GM12878 (cell line): Measurements from ENCODE around the gene FOXP1. TPM values are rescaled to one million over a fixed set of nuclear protein-coding genes. Genes with fewer than 3 reads are reported as not detected.

Source experiments
- BCLAF1 ChIP-seq: fragments of 450-650 bp; IDR thresholded peaks from 2 replicates; pipeline ENCODE4 v1.6.1; 2017; ENCODE audit warnings: antibody characterized with exemption, mild to moderate bottlenecking, moderate library complexity
- CHD2 ChIP-seq: IDR thresholded peaks from 2 replicates; pipeline ENCODE4 v1.6.1; 2011; ENCODE audit warnings: low read depth, low read length, improper control_type of control experiment, borderline replicate concordance
- CREM ChIP-seq: IDR thresholded peaks from 2 replicates; pipeline ENCODE4 v1.6.1; 2014; ENCODE audit warnings: antibody characterized with exemption, low read depth
- JUNB ChIP-seq: IDR thresholded peaks from 2 replicates; pipeline ENCODE4 v1.6.1; 2016; ENCODE audit warnings: antibody characterized with exemption, mild to moderate bottlenecking
- PBX3 ChIP-seq: IDR thresholded peaks from 2 replicates; pipeline ENCODE4 v1.6.1; 2011; ENCODE audit warnings: mild to moderate bottlenecking, low read depth, low read length, moderate library complexity; ENCODE audit not compliant: insufficient replicate concordance
- SMAD5 ChIP-seq: IDR thresholded peaks from 2 replicates; pipeline ENCODE4 v1.6.1; 2016; ENCODE audit warnings: antibody characterized with exemption, low read depth
- polyA plus RNA-seq, 11 experiments: library from polyadenylated mRNA; depleted of rRNA in 4 of 11; unstranded in 6 of 11; stranded (reverse) in 5 of 11; fragments of >200 nt; fragmentation: Nextera tagmentation in 4 of 11; fragmentation: Illumina TruSeq in 1 of 11; extraction: Ambion mirVana in 4 of 11; extraction: Trizol in 1 of 11; gene quantifications; 1 replicate in 1 of 11; 2 replicates in 10 of 11; pipeline versions ENCODE4 v1.2.1 to v1.2.3, GENCODE V29; 2011 to 2016; ENCODE audit warnings: inconsistent platforms in 2 of 11, missing spikeins in 2 of 11, low read depth in 1 of 11
- total RNA-seq, 4 experiments: library from RNA; depleted of rRNA in 3 of 4; stranded (reverse); fragments of >200 nt in 3 of 4; fragmentation: Illumina TruSeq in 1 of 4; extraction: Trizol in 1 of 4; gene quantifications; 2 replicates each; pipeline versions ENCODE4 v1.2.1 to v1.2.3, GENCODE V29; 2013 to 2021
- TF ChIP-seq, protein P1 (sequence below): fragments of 450-650 bp; IDR thresholded peaks from 2 replicates; pipeline ENCODE4 v1.6.1; 2017; ENCODE audit warnings: mild to moderate bottlenecking

Gene FOXP1
- total and polyA plus RNA-seq, 10 of the 15 experiments (the other 5 are each of a cell fraction or from before 2014, with no cell fraction given): 0.05 to 1.6 (median 0.20) TPM; not detected in 1

DNA sequence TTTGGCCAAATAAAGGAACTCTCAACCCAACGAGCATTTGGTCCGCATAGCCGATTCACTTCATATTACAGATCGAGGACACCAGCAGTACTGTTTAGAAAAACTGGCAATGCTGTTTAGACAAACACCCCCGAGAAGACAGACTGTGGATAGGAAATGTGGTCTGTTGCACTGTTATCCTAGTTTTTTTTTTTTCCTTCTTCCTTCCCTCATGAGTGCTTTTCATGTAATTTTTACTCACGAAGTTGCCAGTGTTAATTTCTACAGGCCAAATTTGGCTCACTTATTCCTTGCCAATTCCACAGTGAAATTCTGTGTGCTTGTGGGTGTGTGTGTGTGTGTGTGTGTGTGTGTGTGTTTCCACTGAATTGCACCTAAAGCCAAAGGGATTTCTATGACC is 165.7 kb downstream of the FOXP1 start (continued):
- TF ChIP-seq, protein P1, sequence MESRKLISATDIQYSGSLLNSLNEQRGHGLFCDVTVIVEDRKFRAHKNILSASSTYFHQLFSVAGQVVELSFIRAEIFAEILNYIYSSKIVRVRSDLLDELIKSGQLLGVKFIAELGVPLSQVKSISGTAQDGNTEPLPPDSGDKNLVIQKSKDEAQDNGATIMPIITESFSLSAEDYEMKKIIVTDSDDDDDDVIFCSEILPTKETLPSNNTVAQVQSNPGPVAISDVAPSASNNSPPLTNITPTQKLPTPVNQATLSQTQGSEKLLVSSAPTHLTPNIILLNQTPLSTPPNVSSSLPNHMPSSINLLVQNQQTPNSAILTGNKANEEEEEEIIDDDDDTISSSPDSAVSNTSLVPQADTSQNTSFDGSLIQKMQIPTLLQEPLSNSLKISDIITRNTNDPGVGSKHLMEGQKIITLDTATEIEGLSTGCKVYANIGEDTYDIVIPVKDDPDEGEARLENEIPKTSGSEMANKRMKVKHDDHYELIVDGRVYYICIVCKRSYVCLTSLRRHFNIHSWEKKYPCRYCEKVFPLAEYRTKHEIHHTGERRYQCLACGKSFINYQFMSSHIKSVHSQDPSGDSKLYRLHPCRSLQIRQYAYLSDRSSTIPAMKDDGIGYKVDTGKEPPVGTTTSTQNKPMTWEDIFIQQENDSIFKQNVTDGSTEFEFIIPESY: no peak
- no peak for TF ChIP-seq SMAD5
- no peak for TF ChIP-seq JUNB
- TF ChIP-seq PBX3: no peak
- TF ChIP-seq CHD2: no peak
- TF ChIP-seq CREM: no peak
- TF ChIP-seq BCLAF1: no peak
